ENCODE data around the gene IGLL5. TPM values are rescaled to one million over a fixed set of nuclear protein-coding genes. Genes with fewer than 3 reads are reported as not detected.

IGLL5 gene
- total RNA-seq, 2 experiments from 2014 or later: not detected

- CTCF ChIA-PET: no interaction called here
- TF ChIP-seq CTCF (IDR thresholded peaks at IDR 0.05): no peak
- POLR2A ChIA-PET: interaction anchor here (1.2 kb wide), 1 partner anchor 10 kb away, joined by 4 read pairs; no protein-coding TSS in a partner anchor
Measured at GRCh38 chr22:22906907-22907550, 19.4 kb downstream of the IGLL5 start.

GRCh38 chr22:22907551-22908494 is 20.2 kb downstream of the IGLL5 start:
- Mint-ChIP-seq H3K4me1 (ENCODE audit: low read depth) (no peaks in the 10 kb centered on the region), H3K4me3 (no peak overlapping the region), H3K27ac (no peak overlapping the region), H3K27me3 (no peaks in the 10 kb centered on the region), H3K9me3 (no peaks in the 10 kb centered on the region), H3K36me3 (ENCODE audit: low read depth) (no peaks in the 10 kb centered on the region)
- CTCF ChIA-PET: no interaction called here
- ATAC-seq (no peak), DNase-seq (no peak)
- intact Hi-C loops (cut with micrococcal nuclease): no loop called here
- POLR2A ChIA-PET: interaction anchor here (1.2 kb wide), 1 partner anchor 11 kb away, joined by 4 read pairs; no protein-coding TSS in a partner anchor
- no peak for TF ChIP-seq CTCF (IDR thresholded peaks at IDR 0.05)

More at GRCh38 chr22:22906907-22907550, 19.4 kb downstream of the IGLL5 start:
- no peak for ATAC-seq
- Mint-ChIP-seq H3K4me1 (ENCODE audit: low read depth) (no peaks in the 10 kb centered on the region), H3K9me3 (no peaks in the 10 kb centered on the region), H3K27ac (no peak overlapping the region), H3K4me3 (no peak overlapping the region), H3K27me3 (no peaks in the 10 kb centered on the region), H3K36me3 (ENCODE audit: low read depth) (no peaks in the 10 kb centered on the region)
- DNase-seq: no peak
- intact Hi-C loops (cut with micrococcal nuclease): no loop called here

- ChIA-PET POLR2A (no interaction called here), CTCF (interaction anchor here (1.0 kb wide), 1 partner anchor 120 kb away, joined by 3 read pairs; no protein-coding TSS in a partner anchor)
- H3K27me3 Mint-ChIP-seq: no peaks in the 10 kb centered on the region
- no peaks in the 10 kb centered on the region for H3K36me3 Mint-ChIP-seq (ENCODE audit: low read depth)
- intact Hi-C loops (cut with micrococcal nuclease): no loop called here
- ATAC-seq (no peak), DNase-seq (no peak)
- H3K27ac Mint-ChIP-seq: no peak overlapping the region
- no peak for TF ChIP-seq CTCF (IDR thresholded peaks at IDR 0.05)
- no peaks in the 10 kb centered on the region for H3K9me3 Mint-ChIP-seq
- H3K4me1 Mint-ChIP-seq (ENCODE audit: low read depth): no peaks in the 10 kb centered on the region
- H3K4me3 Mint-ChIP-seq: no peak overlapping the region
Measured at GRCh38 chr22:22908495-22908861, 20.9 kb downstream of the IGLL5 start.

GRCh38 chr22:22908941-22909604 is 21.5 kb downstream of the IGLL5 start:
- no peaks in the 10 kb centered on the region for H3K4me1 Mint-ChIP-seq (ENCODE audit: low read depth)
- no peak overlapping the region for H3K27ac Mint-ChIP-seq
- ATAC-seq: no peak
- H3K9me3 Mint-ChIP-seq: no peaks in the 10 kb centered on the region
- ChIA-PET POLR2A (no interaction called here), CTCF (interaction anchor here (1.0 to 1.3 kb wide), 2 partner anchors 31 to 121 kb away, joined by 3 to 4 read pairs; no protein-coding TSS in a partner anchor)
- H3K4me3 Mint-ChIP-seq: no peak overlapping the region
- no peak for TF ChIP-seq CTCF (IDR thresholded peaks at IDR 0.05)
- no peaks in the 10 kb centered on the region for H3K36me3 Mint-ChIP-seq (ENCODE audit: low read depth)
- DNase-seq: no peak
- H3K27me3 Mint-ChIP-seq: no peaks in the 10 kb centered on the region
- intact Hi-C loops (cut with micrococcal nuclease): no loop called here
